NT2/D1 (cell line): Measurements from ENCODE around the gene NKX6-2.
"Not testable (repeated sequence)": the region's sequence is repeated elsewhere in the genome, so short reads cannot be mapped to it uniquely, and the experiment has no call there.

Experiments
- DNase-seq: peaks from one replicate; pipeline ENCODE4 v3.0.0-alpha.2; 2011; ENCODE audit warnings: low read depth, low spot score
- H3K27me3 ChIP-seq: 2 replicates; pipeline ENCODE4 v1.6.0; 2011; ENCODE audit warnings: mild to moderate bottlenecking; ENCODE audit not compliant: insufficient read length, insufficient read depth
- H3K36me3 ChIP-seq: 2 replicates; pipeline ENCODE4 v1.6.1; 2011; ENCODE audit warnings: mild to moderate bottlenecking, low read length, mixed read lengths; ENCODE audit not compliant: insufficient read depth, insufficient read length
- H3K4me1 ChIP-seq: 2 replicates; pipeline ENCODE4 v1.5.1; 2011; ENCODE audit not compliant: insufficient read depth, insufficient read length
- H3K4me3 ChIP-seq: 2 replicates; pipeline ENCODE4 v1.5.1; 2011; ENCODE audit warnings: low read depth; ENCODE audit not compliant: insufficient read length
- H3K9ac ChIP-seq: 2 replicates; pipeline ENCODE4 v1.6.0; 2011; ENCODE audit warnings: low read depth; ENCODE audit not compliant: insufficient read length
- H3K9me3 ChIP-seq: 2 replicates; pipeline ENCODE4 v1.5.1; 2011; ENCODE audit warnings: mild to moderate bottlenecking, low read length; ENCODE audit not compliant: insufficient read depth
- SUZ12 ChIP-seq: IDR thresholded peaks from 2 replicates; pipeline ENCODE4 v1.6.1; 2011; ENCODE audit not compliant: insufficient read length, insufficient read depth; ENCODE audit errors: extremely low read depth
- YY1 ChIP-seq: IDR thresholded peaks from 2 replicates; pipeline ENCODE4 v1.6.1; 2011; ENCODE audit not compliant: insufficient read length, insufficient read depth
- ZNF274 ChIP-seq: IDR thresholded peaks from 2 replicates; pipeline ENCODE4 v1.6.1; 2011; ENCODE audit warnings: mild to moderate bottlenecking, low read depth, low read length

NKX6-2 gene

DNA sequence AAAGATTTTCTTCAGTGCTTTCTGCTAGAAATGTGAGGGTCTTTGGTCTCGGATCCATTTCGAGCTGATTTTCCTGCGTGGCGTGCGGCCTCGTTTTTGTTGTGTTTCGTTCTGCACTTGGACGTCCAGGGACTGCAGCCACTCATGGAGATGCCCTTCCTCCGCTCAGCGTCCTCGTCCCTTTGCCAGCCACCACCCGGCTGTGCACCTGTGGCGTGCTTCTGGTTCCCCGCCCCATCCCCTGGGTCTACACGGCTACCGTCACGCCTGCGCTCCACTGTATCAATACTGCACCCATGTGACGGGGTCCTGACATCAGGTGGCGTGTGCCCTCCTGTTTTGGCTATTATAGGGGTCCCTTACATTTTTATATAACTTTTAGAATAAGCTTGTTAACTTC lies 42.7 kb upstream of the NKX6-2 start:
- H3K4me1 ChIP-seq = no peaks in the 10 kb centered on the region
- H3K36me3 ChIP-seq = no peaks in the 10 kb centered on the region
- DNase-seq = no peak
- H3K9ac ChIP-seq = no peak overlapping the region
- H3K9me3 ChIP-seq = peaks cover 19% of the 10 kb centered on the region; the same call in 1 of the 2 replicates
- TF ChIP-seq SUZ12 (no peak), ZNF274 (no peak), YY1 (no peak)
- H3K4me3 ChIP-seq = no peak overlapping the region
- H3K27me3 ChIP-seq = no peaks in the 10 kb centered on the region

DNA sequence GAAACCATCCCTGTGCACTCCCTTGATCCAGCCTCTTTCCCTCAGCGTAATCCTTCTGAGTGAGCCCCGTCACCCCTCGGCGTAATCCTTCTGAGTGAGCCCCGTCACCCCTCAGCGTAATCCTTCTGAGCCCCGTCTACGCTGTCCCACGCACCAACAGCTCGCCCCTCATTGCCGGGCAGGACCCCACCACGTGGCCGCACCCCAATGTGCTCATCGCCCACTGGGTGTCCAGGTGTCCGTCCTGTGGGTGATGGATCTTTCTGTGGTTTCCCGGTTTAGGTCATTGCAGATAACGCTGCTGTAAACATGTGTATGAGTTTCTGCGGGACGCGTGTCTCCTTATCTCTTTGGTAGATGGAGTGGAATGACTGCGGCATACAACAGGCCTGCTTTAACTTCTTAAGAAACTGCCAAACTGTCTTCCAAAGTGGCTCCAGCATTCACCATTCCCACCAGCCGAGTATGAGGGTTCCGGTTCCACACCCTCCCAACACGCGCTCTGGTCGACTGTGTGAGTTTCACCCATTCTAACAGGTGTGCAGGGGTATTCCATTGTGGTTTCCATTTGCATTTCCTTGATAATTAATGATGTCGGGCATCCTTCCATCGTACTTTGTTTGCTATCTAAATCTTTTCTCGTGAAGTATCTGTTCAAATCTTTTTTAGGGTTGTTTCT lies 42.1 kb upstream of the NKX6-2 start:
- DNase-seq = no peak
- no peaks in the 10 kb centered on the region for H3K27me3 ChIP-seq
- H3K9ac ChIP-seq = no peak overlapping the region
- TF ChIP-seq SUZ12 (no peak), ZNF274 (no peak), YY1 (no peak)
- peaks cover 19% of the 10 kb centered on the region; the same call in 1 of the 2 replicates for H3K9me3 ChIP-seq
- H3K4me1 ChIP-seq = no peaks in the 10 kb centered on the region
- no peaks in the 10 kb centered on the region for H3K36me3 ChIP-seq
- no peak overlapping the region for H3K4me3 ChIP-seq

DNA sequence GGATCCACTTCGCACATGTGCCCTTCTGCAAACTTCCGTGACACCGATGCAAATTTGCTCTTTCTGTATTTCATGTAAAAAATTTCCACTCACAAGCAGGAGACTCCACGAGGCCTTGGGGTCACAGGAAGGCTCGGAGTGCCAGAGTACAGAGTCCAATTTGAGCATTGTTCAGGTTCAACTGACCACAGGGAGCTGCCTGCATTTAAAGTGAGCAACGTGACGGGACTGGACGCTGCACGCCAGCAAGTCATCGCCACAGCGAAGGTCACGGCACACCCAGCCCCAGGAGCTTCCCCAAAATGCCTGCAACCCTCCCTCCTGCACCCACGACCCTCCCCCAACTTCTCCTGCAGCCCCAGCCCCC lies 41.5 kb upstream of the NKX6-2 start:
- Histone ChIP-seq H3K36me3 (no peaks in the 10 kb centered on the region), H3K27me3 (no peaks in the 10 kb centered on the region), H3K9ac (no peak overlapping the region), H3K9me3 (peaks cover 19% of the 10 kb centered on the region; the same call in 1 of the 2 replicates), H3K4me1 (no peaks in the 10 kb centered on the region), H3K4me3 (no peak overlapping the region)
- TF ChIP-seq YY1 (no peak), ZNF274 (no peak), SUZ12 (no peak)
- no peak for DNase-seq

DNA sequence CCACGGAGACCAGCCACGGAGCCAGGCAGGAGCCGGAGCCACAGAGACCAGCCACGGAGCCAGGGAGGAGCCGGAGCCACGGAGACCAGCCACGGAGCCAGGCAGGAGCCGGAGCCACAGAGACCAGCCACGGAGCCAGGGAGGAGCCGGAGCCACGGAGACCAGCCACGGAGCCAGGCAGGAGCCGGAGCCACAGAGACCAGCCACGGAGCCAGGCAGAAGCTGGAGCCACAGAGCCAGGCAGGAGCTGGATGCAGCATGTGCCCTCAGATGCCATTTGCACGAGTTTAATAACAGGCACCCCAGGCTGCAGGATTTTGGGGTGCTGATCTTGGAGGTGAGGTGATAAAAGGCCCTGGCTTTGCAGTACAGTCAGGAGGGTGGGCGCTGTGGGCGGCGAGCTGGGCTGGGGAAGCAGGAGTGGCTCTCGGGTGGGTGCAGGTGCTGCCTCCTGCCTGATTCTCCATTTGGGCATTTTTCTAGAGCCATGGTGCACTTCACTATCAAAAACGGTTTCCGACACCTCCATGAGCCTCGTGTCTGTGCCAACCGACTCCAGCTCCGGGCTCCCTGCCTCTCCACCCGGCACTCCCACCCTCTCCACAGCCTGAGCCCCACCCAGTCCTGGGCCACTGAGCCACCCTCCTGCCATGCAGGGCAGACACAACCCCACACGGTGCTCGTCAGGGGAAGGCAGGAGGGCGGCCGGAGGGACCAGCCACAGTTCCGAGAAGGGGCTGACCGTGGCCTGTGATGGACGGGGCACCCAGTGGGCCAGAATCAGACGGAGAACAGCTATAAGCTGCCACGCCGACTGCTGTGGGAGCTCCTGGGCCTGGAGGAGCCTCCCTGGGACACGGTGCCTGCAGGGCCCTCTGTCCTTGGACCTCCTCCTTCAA lies 40.8 kb upstream of the NKX6-2 start:
- no peaks in the 10 kb centered on the region for H3K4me1 ChIP-seq
- no peak overlapping the region for H3K9ac ChIP-seq
- no peak for DNase-seq
- no peaks in the 10 kb centered on the region for H3K27me3 ChIP-seq
- H3K4me3 ChIP-seq = no peak overlapping the region
- H3K36me3 ChIP-seq = no peaks in the 10 kb centered on the region
- TF ChIP-seq SUZ12 (no peak), YY1 (no peak), ZNF274 (no peak)
- H3K9me3 ChIP-seq = peaks cover 19% of the 10 kb centered on the region; the same call in 1 of the 2 replicates

DNA sequence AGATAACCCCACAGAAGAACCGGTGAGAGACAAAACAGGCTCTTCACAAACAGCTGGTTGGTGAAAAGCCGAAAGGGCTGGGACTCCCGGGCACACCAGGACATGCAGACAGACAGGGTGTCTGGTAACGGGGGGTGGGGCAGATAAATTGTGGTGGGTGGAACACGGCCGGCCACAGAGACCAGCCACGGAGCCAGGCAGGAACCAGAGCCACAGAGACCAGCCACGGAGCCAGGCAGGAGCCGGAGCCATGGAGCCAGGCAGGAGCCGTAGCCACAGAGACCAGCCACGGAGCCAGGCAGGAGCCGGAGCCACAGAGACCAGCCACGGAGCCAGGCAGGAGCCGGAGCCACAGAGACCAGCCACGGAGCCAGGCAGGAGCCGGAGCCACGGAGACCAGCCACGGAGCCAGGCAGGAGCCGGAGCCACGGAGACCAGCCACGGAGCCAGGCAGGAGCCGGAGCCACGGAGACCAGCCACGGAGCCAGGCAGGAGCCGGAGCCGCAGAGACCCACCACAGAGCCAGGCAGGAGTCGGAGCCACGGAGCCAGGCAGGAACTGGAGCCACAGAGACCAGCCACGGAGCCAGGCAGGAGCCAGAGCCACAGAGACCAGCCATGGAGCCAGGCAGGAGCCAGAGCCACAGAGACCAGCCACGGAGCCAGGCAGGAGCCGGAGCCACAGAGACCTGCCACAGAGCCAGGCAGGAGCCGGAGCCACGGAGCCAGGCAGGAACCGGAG lies 40.0 kb upstream of the NKX6-2 start:
- H3K4me1 ChIP-seq, H3K27me3 ChIP-seq, H3K36me3 ChIP-seq, DNase-seq, H3K4me3 ChIP-seq, H3K9ac ChIP-seq: not testable (repeated sequence)
- peaks cover 19% of the 10 kb centered on the region; the same call in 1 of the 2 replicates for H3K9me3 ChIP-seq

DNA sequence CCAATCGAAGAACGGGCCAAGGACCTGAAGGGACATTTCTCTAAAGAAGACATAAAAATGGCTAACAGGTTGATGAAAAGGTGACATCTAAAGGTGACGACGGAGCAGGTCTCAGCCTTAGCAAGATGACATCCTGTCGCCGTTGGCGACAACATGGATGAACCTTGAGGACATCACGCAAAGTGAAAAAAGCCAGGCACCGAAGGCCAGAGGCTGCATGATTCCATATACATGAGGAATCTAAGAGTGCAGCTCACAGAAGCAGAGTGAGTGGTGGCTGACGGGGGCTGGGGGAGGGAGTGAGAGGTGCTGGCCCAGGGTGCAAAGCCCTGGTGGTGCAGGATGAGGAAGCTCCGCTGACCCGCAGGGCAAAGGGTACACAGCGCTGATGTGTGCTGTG lies 34.1 kb upstream of the NKX6-2 start:
- Histone ChIP-seq H3K9me3 (peaks cover 2% of the 10 kb centered on the region; the same call in 1 of the 2 replicates), H3K36me3 (no peaks in the 10 kb centered on the region), H3K4me1 (no peaks in the 10 kb centered on the region), H3K4me3 (no peak overlapping the region), H3K9ac (no peak overlapping the region), H3K27me3 (no peaks in the 10 kb centered on the region)
- TF ChIP-seq YY1 (no peak), ZNF274 (no peak), SUZ12 (no peak)
- DNase-seq = no peak

DNA sequence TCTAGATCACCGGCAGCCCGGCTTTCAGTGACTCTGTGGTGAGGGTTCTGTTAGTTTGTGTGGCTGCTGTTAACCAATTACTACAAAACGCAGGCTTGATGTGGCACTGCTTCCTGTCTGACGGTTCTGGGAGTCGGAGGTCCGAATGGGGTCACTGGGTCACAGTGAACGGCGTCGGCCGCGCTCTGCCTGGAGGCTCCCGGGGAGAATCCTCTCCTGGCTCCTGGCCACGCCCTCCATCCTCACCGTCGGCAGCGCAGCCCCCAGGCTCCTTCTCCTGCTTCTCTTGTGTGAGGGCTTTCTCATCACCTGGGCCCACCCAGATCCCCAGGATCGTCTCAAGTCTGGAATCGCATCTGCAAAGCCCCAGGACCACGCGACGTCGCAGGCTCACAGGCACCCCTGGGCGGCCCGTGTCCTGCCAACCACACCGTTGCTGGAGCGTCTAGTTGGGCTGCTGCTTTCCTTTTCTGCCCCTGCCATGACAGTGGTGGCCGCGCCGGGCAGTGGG lies 31.8 kb upstream of the NKX6-2 start:
- TF ChIP-seq SUZ12 (no peak), ZNF274 (no peak)

More for the DNA sequence above, 31.8 kb upstream of the NKX6-2 start:
- Histone ChIP-seq H3K9me3 (no peaks in the 10 kb centered on the region; the same call in 1 of the 2 replicates), H3K27me3 (no peaks in the 10 kb centered on the region), H3K4me3 (no peak overlapping the region), H3K4me1 (peaks cover 2% of the 10 kb centered on the region), H3K9ac (no peak overlapping the region), H3K36me3 (no peaks in the 10 kb centered on the region)
- DNase-seq = no peak
